Measurements from ENCODE around the gene MYH6. TPM values are rescaled to one million over a fixed set of nuclear protein-coding genes. Genes with fewer than 3 reads are reported as not detected.

MYH6 gene
- polyA plus RNA-seq, 3 donors = not detected

GRCh38 chr14:23450379-23450778 is 42.3 kb upstream of the MYH6 start:
- no peaks in the 10 kb centered on the region for H3K36me3 Mint-ChIP-seq
- H3K4me1 Mint-ChIP-seq = no peaks in the 10 kb centered on the region
- no peak overlapping the region for H3K9ac ChIP-seq (ENCODE audit: insufficient read depth, low read length, poor library complexity, severe bottlenecking)
- H3K9me3 Mint-ChIP-seq = no peaks in the 10 kb centered on the region
- H3K79me2 ChIP-seq (ENCODE audit: insufficient read depth, low read length) = no peaks in the 10 kb centered on the region
- no peak for DNase-seq
- no peak overlapping the region for H2AFZ ChIP-seq (ENCODE audit: insufficient read depth, low read depth, low read length, poor library complexity, severe bottlenecking)
- no peak overlapping the region for H3K4me3 Mint-ChIP-seq
- H3K4me3 ChIP-seq (replicated peaks in 1 of 3; ENCODE audit: low read depth in 2 of 3, low read length in 3 of 3) = no peak overlapping the region
- intact Hi-C loops (cut with micrococcal nuclease) = no loop called here
- no peak overlapping the region for H3K27ac Mint-ChIP-seq
- no peaks in the 10 kb centered on the region for H3K36me3 ChIP-seq (replicated peaks in 1 of 2; ENCODE audit: control insufficient read depth in 1 of 2, insufficient read depth in 2 of 2, low read length in 2 of 2)
- no peak overlapping the region for H3K4me2 ChIP-seq (replicated peaks; ENCODE audit: extremely low read depth, low read length, poor library complexity, severe bottlenecking)
- no peaks in the 10 kb centered on the region for H3K9me3 ChIP-seq (replicated peaks in 1 of 2; ENCODE audit: control insufficient read depth in 1 of 2, insufficient read depth in 1 of 2, low read length in 2 of 2)
- 67% methylated on average over 1 of the region's 2 CpGs for WGBS (ENCODE audit: insufficient coverage)
- H3K27ac ChIP-seq (ENCODE audit: low read depth in 1 of 2, low read length in 2 of 2) = no peak overlapping the region
- peaks cover 0 to 2% of the 10 kb centered on the region in 2 donors for H3K27me3 ChIP-seq (ENCODE audit: control insufficient read depth in 2 of 2, insufficient read depth in 2 of 2, low read length in 2 of 2)
- H3K27me3 Mint-ChIP-seq (ENCODE audit: low read depth in 3 of 3) = peaks cover 11 to 16% (median 11%) of the 10 kb centered on the region in 3 donors
- no peaks in the 10 kb centered on the region for H3K4me1 ChIP-seq (ENCODE audit: control insufficient read depth in 1 of 2, insufficient read depth in 2 of 2, low read length in 2 of 2)
- H4K20me1 ChIP-seq (ENCODE audit: insufficient read depth, low read length) = no peaks in the 10 kb centered on the region
- no peak for TF ChIP-seq CTCF (IDR thresholded peaks at IDR 0.05)

- no peaks in the 10 kb centered on the region for H3K4me1 Mint-ChIP-seq
- Histone ChIP-seq H3K9me3 (replicated peaks in 1 of 2; ENCODE audit: control insufficient read depth in 1 of 2, insufficient read depth in 1 of 2, low read length in 2 of 2) (no peaks in the 10 kb centered on the region), H3K4me2 (replicated peaks; ENCODE audit: extremely low read depth, low read length, poor library complexity, severe bottlenecking) (no peak overlapping the region), H3K4me1 (ENCODE audit: control insufficient read depth in 1 of 2, insufficient read depth in 2 of 2, low read length in 2 of 2) (no peaks in the 10 kb centered on the region), H3K36me3 (replicated peaks in 1 of 2; ENCODE audit: control insufficient read depth in 1 of 2, insufficient read depth in 2 of 2, low read length in 2 of 2) (no peaks in the 10 kb centered on the region), H3K27ac (ENCODE audit: low read depth in 1 of 2, low read length in 2 of 2) (no peak overlapping the region), H4K20me1 (ENCODE audit: insufficient read depth, low read length) (no peaks in the 10 kb centered on the region), H3K27me3 (ENCODE audit: control insufficient read depth in 2 of 2, insufficient read depth in 2 of 2, low read length in 2 of 2) (peaks cover 0 to 2% of the 10 kb centered on the region in 2 donors), H2AFZ (ENCODE audit: insufficient read depth, low read depth, low read length, poor library complexity, severe bottlenecking) (no peak overlapping the region), H3K79me2 (ENCODE audit: insufficient read depth, low read length) (no peaks in the 10 kb centered on the region), H3K4me3 (replicated peaks in 1 of 3; ENCODE audit: low read depth in 2 of 3, low read length in 3 of 3) (no peak overlapping the region), H3K9ac (ENCODE audit: insufficient read depth, low read length, poor library complexity, severe bottlenecking) (no peak overlapping the region)
- no peak for DNase-seq
- intact Hi-C loops (cut with micrococcal nuclease) = no loop called here
- H3K27me3 Mint-ChIP-seq (ENCODE audit: low read depth in 3 of 3) = peaks cover 8 to 11% (median 9%) of the 10 kb centered on the region in 3 donors
- TF ChIP-seq CTCF (IDR thresholded peaks at IDR 0.05) = no peak
- H3K36me3 Mint-ChIP-seq = no peaks in the 10 kb centered on the region
- no peaks in the 10 kb centered on the region for H3K9me3 Mint-ChIP-seq
- 100% methylated on average over 1 of the region's 1 CpG for WGBS (ENCODE audit: insufficient coverage)
- H3K4me3 Mint-ChIP-seq = no peak overlapping the region
- H3K27ac Mint-ChIP-seq = no peak overlapping the region
These were observed 41.2 kb upstream of the MYH6 start for GRCh38 chr14:23449314-23449713.
